AG09309 (cell line): ENCODE data around the gene GPR87.

Source experiments
- DNase-seq: peaks from one replicate; pipeline ENCODE4 v3.0.0-alpha.2; 2010; ENCODE audit warnings: low read depth
- H3K4me3 ChIP-seq: 2 replicates; pipeline ENCODE4 v1.5.1; 2011; ENCODE audit warnings: mild to moderate bottlenecking, low read depth, low read length, moderate library complexity; ENCODE audit not compliant: control insufficient read depth
- TF ChIP-seq, protein P1 (sequence below): IDR thresholded peaks from 2 replicates; pipeline ENCODE4 v1.5.1; 2011; ENCODE audit warnings: mild to moderate bottlenecking, low read depth, low read length, inconsistent platforms; ENCODE audit not compliant: insufficient read depth, control insufficient read depth; ENCODE audit errors: missing control alignments

The GPR87 gene, protein sequence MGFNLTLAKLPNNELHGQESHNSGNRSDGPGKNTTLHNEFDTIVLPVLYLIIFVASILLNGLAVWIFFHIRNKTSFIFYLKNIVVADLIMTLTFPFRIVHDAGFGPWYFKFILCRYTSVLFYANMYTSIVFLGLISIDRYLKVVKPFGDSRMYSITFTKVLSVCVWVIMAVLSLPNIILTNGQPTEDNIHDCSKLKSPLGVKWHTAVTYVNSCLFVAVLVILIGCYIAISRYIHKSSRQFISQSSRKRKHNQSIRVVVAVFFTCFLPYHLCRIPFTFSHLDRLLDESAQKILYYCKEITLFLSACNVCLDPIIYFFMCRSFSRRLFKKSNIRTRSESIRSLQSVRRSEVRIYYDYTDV

DNA sequence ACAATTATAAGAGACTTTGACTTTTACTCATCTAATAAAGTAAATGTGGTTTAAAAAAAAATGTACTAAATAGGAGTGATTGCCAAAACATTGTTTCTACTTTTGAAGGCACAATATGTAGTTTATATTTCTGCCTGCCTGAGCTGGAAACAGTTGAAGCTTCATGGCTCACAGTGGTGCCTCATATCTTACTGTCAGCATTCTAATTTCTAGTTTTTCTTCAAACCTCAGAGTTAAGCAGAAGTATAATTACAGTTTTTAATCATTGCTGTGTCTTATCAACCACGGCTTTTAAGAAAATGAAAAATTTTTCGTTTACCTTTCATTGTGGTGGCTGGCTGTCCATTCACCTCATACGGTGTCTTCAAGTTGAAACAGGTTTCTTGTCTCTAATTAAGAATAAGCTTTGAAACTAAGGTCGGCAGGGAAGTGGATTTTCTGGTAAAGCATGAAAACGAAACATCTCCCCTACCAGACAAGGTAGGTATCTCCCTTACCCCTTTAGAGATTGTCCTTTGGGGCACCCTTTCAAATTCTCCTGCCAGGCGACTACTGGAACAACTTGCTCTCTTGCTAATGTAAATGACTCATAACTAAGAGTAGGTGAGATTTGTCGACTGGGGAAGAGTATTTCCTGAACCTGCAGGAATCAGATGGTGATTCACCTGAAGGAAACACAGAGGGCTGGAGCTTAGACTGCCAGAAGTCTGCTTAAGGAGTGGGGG lies at the start of gene GPR87:
GPR87 (minus strand) TSS at position 554 of the 725 bp plus-strand sequence. CDS start 16,720 bp downstream, outside the sequence.
- no peak for DNase-seq
- H3K4me3 ChIP-seq, result no peak within 1 kb of the TSS
- TF ChIP-seq, protein P1, sequence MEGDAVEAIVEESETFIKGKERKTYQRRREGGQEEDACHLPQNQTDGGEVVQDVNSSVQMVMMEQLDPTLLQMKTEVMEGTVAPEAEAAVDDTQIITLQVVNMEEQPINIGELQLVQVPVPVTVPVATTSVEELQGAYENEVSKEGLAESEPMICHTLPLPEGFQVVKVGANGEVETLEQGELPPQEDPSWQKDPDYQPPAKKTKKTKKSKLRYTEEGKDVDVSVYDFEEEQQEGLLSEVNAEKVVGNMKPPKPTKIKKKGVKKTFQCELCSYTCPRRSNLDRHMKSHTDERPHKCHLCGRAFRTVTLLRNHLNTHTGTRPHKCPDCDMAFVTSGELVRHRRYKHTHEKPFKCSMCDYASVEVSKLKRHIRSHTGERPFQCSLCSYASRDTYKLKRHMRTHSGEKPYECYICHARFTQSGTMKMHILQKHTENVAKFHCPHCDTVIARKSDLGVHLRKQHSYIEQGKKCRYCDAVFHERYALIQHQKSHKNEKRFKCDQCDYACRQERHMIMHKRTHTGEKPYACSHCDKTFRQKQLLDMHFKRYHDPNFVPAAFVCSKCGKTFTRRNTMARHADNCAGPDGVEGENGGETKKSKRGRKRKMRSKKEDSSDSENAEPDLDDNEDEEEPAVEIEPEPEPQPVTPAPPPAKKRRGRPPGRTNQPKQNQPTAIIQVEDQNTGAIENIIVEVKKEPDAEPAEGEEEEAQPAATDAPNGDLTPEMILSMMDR, result no peak

- no peak for DNase-seq
- H3K4me3 ChIP-seq, result no peak overlapping the region
- TF ChIP-seq, protein P1, result no peak
These were observed 46.1 kb upstream of the GPR87 start for GRCh38 chr3:151362751-151363174.

DNA sequence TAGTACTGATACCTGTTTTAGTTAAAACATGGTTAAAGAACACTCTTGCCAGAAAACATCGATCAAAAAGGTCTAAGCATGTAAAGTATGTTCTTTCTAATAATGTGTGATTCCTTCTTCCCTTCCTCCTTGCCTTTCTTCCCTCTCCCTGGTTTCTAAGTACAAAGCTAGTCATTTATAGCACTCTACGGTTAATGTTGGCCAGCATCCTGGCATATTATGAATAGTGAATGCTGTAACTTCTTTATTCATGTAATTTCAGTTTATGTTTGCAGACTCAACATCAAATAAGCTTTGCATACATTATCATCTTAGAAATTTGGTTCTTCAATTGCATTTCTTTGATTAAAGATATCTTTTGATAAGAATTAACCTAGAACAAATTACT lies 40.8 kb upstream of the GPR87 start:
- DNase-seq, result no peak
- H3K4me3 ChIP-seq, result no peak overlapping the region
- TF ChIP-seq, protein P1, result no peak

DNA sequence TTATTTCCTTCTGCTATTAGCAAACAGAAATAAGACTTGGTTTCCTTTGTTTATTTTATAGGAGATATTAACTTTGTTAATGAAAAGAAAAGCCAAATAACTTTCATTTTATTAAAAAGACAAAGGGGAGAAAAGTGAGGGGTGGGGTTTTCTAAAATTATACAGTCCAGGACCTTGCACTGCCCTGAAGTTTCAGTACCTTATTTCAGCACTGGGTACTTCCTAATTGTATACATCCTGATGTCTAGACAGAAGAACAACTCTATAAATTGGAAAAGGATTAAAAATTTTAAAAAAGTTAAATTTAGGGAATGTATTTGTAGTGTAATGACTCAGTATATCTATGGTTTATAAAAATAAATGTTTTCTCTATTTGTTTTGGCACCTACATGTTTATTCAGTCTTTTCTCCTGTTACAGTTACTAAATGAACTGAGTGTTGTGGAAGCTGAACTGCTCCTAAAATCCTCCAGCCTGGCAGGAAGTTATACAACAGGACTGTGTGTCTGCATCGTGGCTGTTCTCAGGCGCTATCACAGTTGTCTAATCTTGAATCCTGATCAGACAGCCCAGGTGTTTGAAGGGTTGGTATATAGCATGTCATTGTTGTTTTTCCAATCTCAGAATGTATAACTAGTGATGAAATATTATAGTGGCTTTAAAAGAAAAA lies 40.3 kb upstream of the GPR87 start:
- no peak overlapping the region for H3K4me3 ChIP-seq
- TF ChIP-seq, protein P1, result no peak
- no peak for DNase-seq

DNA sequence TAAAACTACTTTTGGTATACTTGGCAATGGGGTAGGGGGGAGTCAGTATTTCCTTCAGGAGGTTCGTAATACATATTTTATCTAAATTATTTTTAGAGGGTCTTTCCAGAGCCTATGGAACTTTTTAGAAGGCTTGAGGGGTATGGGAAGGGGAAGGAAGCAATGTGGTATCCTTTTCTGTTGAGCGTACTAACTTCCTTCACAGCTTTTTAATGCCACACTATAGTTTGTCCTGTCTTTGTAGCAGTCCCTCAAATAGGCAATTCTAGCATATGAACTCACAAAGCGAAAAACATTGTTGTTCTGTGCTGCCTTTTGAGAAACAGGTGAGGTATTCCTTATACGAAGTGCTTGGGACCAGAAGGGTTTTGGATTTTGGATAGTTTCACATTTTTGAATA lies 35.0 kb upstream of the GPR87 start:
- TF ChIP-seq, protein P1, result no peak
- DNase-seq, result no peak
- no peak overlapping the region for H3K4me3 ChIP-seq

- H3K4me3 ChIP-seq, result no peak overlapping the region
- no peak for DNase-seq
- TF ChIP-seq, protein P1, result no peak
These were observed 34.6 kb upstream of the GPR87 start for GRCh38 chr3:151351219-151351618.
